Mesothelial cell of epicardium (in vitro differentiated cells): ENCODE results near the gene ZNF398. TPM values are rescaled to one million over a fixed set of nuclear protein-coding genes. Genes with fewer than 3 reads are reported as not detected.

Experiments used
- DNase-seq, 2 experiments: peaks; one replicate each; pipeline ENCODE4 v3.0.0; 2021; ENCODE audit warnings: low spot score in 2 of 2; ENCODE audit not compliant: unreplicated experiment in 2 of 2
- H3K27ac Mint-ChIP-seq: 2 replicates; pipeline ENCODE4 v1.8.0; 2021; ENCODE audit warnings: mixed read lengths
- H3K27me3 Mint-ChIP-seq: 2 replicates; pipeline ENCODE4 v1.8.0; 2021; ENCODE audit warnings: low read depth, mixed read lengths
- H3K36me3 Mint-ChIP-seq: 2 replicates; pipeline ENCODE4 v1.8.0; 2021; ENCODE audit warnings: mixed read lengths
- H3K4me1 Mint-ChIP-seq: 2 replicates; pipeline ENCODE4 v1.8.0; 2021; ENCODE audit warnings: mixed read lengths
- H3K4me3 Mint-ChIP-seq: 2 replicates; pipeline ENCODE4 v1.8.0; 2021; ENCODE audit warnings: mild to moderate bottlenecking, moderate library complexity, mixed read lengths
- H3K9me3 Mint-ChIP-seq: 2 replicates; pipeline ENCODE4 v1.8.0; 2021; ENCODE audit warnings: mixed read lengths
- total RNA-seq: library from RNA; stranded (reverse); gene quantifications from 3 replicates; pipeline ENCODE4 v1.2.1, GENCODE V29; 2021
- TF ChIP-seq, protein P1 (sequence below): fragments of 200-600 bp; sonication (generic); IDR thresholded peaks from one replicate; pipeline ENCODE4 v1.5.0; 2021; ENCODE audit warnings: antibody characterized with exemption; ENCODE audit not compliant: unreplicated experiment

The ZNF398 gene
- total RNA-seq, 1 donor from 2014 or later: 20.6 TPM

DNA sequence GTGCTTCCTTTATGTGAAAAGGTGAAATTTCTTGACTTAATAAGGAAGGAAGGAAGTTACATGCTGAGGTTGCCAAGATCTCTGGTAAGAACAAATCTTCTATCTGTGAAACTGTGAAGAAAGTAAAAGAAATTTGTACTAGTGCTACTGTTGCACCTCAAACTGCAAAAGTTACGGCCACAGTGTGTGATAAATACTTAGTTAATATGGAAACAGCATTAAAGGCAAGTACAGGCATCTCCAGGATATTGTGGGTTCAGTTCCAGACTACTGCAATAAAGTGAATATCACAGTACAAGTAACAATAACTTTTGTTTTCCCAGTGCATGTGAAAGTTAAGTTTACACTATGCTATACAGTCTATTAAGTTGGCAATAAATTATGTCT lies 25.3 kb downstream of the ZNF398 start:
- H3K4me1 Mint-ChIP-seq: no peaks in the 10 kb centered on the region
- no peaks in the 10 kb centered on the region for H3K9me3 Mint-ChIP-seq
- peaks cover 29% of the 10 kb centered on the region for H3K36me3 Mint-ChIP-seq
- no peak for DNase-seq
- TF ChIP-seq, protein P1, sequence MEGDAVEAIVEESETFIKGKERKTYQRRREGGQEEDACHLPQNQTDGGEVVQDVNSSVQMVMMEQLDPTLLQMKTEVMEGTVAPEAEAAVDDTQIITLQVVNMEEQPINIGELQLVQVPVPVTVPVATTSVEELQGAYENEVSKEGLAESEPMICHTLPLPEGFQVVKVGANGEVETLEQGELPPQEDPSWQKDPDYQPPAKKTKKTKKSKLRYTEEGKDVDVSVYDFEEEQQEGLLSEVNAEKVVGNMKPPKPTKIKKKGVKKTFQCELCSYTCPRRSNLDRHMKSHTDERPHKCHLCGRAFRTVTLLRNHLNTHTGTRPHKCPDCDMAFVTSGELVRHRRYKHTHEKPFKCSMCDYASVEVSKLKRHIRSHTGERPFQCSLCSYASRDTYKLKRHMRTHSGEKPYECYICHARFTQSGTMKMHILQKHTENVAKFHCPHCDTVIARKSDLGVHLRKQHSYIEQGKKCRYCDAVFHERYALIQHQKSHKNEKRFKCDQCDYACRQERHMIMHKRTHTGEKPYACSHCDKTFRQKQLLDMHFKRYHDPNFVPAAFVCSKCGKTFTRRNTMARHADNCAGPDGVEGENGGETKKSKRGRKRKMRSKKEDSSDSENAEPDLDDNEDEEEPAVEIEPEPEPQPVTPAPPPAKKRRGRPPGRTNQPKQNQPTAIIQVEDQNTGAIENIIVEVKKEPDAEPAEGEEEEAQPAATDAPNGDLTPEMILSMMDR: no peak
- no peaks in the 10 kb centered on the region for H3K27me3 Mint-ChIP-seq
- no peak overlapping the region for H3K4me3 Mint-ChIP-seq
- H3K27ac Mint-ChIP-seq: no peak overlapping the region

DNA sequence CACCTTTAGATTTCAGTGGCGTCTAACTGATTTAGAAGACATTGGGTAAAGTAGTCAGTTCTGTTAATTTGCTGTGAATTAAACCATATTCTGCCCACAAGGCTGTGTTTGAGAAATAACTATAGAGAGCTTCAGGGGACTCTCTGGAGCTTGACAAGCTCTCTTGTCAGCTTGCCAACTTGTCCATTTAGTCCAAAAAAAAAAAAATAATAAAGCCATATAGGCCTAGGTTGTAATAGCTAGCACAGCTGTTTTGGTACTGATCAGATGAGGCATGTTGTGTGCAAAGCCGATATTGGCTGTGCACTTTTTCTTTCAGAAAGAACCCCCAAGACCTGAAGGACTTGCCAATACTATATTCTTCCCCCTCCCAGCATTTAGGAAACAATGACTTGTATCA lies 27.9 kb downstream of the ZNF398 start:
- no peak overlapping the region for H3K4me3 Mint-ChIP-seq
- no peaks in the 10 kb centered on the region for H3K27me3 Mint-ChIP-seq
- no peak overlapping the region for H3K27ac Mint-ChIP-seq
- H3K4me1 Mint-ChIP-seq: peaks cover 5% of the 10 kb centered on the region
- peaks cover 42% of the 10 kb centered on the region for H3K36me3 Mint-ChIP-seq
- no peak for DNase-seq
- no peaks in the 10 kb centered on the region for H3K9me3 Mint-ChIP-seq
- TF ChIP-seq, protein P1: no peak

DNA sequence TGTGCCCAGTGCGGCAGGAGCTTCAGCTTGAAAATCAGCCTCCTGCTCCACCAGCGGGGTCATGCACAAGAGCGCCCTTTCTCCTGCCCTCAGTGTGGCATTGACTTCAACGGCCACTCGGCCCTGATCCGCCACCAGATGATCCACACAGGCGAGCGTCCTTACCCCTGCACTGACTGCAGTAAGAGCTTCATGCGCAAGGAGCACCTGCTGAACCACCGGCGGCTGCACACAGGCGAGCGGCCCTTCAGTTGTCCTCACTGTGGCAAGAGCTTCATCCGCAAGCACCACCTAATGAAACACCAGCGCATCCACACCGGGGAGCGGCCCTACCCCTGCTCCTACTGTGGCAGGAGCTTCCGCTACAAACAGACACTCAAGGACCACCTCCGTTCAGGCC lies 32.0 kb downstream of the ZNF398 start:
- H3K36me3 Mint-ChIP-seq: peaks cover 43% of the 10 kb centered on the region
- H3K27me3 Mint-ChIP-seq: no peaks in the 10 kb centered on the region

DNA sequence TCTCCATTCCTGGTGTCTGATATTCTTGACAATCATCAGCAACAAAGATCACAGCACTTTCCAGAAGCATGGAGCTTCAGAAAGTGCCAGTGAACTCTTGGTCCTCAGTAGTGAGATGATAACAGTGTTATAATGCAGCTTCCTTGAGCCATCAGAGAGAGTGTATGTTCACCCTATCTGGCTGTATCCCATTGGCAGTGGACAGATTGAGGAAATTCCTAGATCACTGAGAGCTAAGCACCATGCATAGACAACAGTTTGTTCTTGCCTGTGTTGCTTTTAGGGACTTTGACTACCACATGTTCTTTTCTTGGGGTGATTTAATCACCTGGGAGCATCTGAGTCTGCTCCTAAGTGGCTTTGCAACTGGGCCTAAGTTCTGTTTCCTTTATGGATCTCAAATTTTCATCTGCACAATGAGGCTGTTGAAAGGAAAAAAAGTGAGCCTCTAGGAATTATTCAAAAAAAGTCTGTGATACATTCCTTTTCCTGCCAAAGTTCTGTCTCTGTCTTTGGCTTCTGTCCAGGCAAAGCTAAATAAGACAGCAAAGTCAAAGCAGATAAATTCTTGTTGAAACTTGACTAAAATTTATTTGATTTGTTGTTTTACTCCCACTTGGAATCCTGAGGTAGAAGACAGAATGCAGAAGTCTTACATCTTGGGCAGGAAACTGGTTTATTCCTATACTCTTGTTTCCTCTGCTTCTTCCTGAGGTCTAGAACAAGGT lies 33.6 kb downstream of the ZNF398 start:
- Mint-ChIP-seq H3K27ac (peak overlapping the region; percentile 77), H3K4me3 (no peak overlapping the region), H3K9me3 (no peaks in the 10 kb centered on the region), H3K36me3 (peaks cover 38% of the 10 kb centered on the region), H3K4me1 (peaks cover 20% of the 10 kb centered on the region), H3K27me3 (no peaks in the 10 kb centered on the region)
- TF ChIP-seq, protein P1: no peak
- no peak for DNase-seq

More for the DNA sequence above, 32.0 kb downstream of the ZNF398 start:
- TF ChIP-seq, protein P1: no peak
- H3K4me1 Mint-ChIP-seq: peaks cover 20% of the 10 kb centered on the region
- H3K9me3 Mint-ChIP-seq: no peaks in the 10 kb centered on the region
- H3K4me3 Mint-ChIP-seq: no peak overlapping the region
- no peak overlapping the region for H3K27ac Mint-ChIP-seq
- DNase-seq: no peak

DNA sequence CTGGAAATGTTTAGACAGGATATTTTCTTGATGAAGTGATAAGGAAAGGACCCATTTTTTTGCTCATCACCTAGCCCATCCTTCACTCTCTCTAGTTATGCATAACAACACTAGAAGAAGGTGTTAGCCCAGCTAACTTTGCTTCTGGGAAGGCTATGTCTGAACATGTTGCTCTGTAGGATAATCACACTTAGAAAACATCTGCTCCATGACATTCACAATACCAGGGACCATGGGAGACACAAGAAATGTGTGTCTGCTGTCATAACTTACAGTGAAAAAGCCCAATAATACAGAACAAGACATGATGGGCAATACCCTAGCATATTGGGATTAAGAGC lies 34.2 kb downstream of the ZNF398 start:
- Mint-ChIP-seq H3K4me1 (peaks cover 20% of the 10 kb centered on the region), H3K27ac (peak overlapping the region; percentile 77), H3K4me3 (no peak overlapping the region), H3K36me3 (peaks cover 36% of the 10 kb centered on the region), H3K9me3 (no peaks in the 10 kb centered on the region), H3K27me3 (no peaks in the 10 kb centered on the region)
- TF ChIP-seq, protein P1: no peak
- DNase-seq: no peak
